ENCODE data around the gene NUDT12.

NUDT12 gene

GRCh38 chr5:103600086-103600485, 37.5 kb upstream of the NUDT12 start:
- no peak for DNase-seq (ENCODE audit: low read depth)
- H3K4me3 ChIP-seq (ENCODE audit: low read depth, low read length): no peak overlapping the region
- no peak for TF ChIP-seq MAX (IDR thresholded peaks at IDR 0.05; ENCODE audit: low read depth, low read length)
- no peak for TF ChIP-seq CTCF (IDR thresholded peaks at IDR 0.05; ENCODE audit: low read depth, low read length)
- TF ChIP-seq MYC (IDR thresholded peaks at IDR 0.05; ENCODE audit: low read depth, low read length): no peak
- no peak for TF ChIP-seq POLR2A (IDR thresholded peaks at IDR 0.05; ENCODE audit: extremely low read depth, insufficient read length)

- TF ChIP-seq MAX (IDR thresholded peaks at IDR 0.05; ENCODE audit: low read depth, low read length) (no peak), CTCF (IDR thresholded peaks at IDR 0.05; ENCODE audit: low read depth, low read length) (no peak), POLR2A (IDR thresholded peaks at IDR 0.05; ENCODE audit: extremely low read depth, insufficient read length) (no peak), MYC (IDR thresholded peaks at IDR 0.05; ENCODE audit: low read depth, low read length) (no peak)
- H3K4me3 ChIP-seq (ENCODE audit: low read depth, low read length): no peak overlapping the region
- no peak for DNase-seq (ENCODE audit: low read depth)
Measured at GRCh38 chr5:103598997-103599566, 36.5 kb upstream of the NUDT12 start.

GRCh38 chr5:103590221-103590620, 27.6 kb upstream of the NUDT12 start:
- no peak for TF ChIP-seq POLR2A (IDR thresholded peaks at IDR 0.05; ENCODE audit: extremely low read depth, insufficient read length)
- TF ChIP-seq MYC (IDR thresholded peaks at IDR 0.05; ENCODE audit: low read depth, low read length): no peak
- no peak for TF ChIP-seq CTCF (IDR thresholded peaks at IDR 0.05; ENCODE audit: low read depth, low read length)
- no peak for TF ChIP-seq MAX (IDR thresholded peaks at IDR 0.05; ENCODE audit: low read depth, low read length)
- H3K4me3 ChIP-seq (ENCODE audit: low read depth, low read length): no peak overlapping the region
- DNase-seq (ENCODE audit: low read depth): no peak

GRCh38 chr5:103589776-103590175, 27.2 kb upstream of the NUDT12 start:
- no peak overlapping the region for H3K4me3 ChIP-seq (ENCODE audit: low read depth, low read length)
- DNase-seq (ENCODE audit: low read depth): no peak

GRCh38 chr5:103589357-103589756, 26.8 kb upstream of the NUDT12 start:
- no peak overlapping the region for H3K4me3 ChIP-seq (ENCODE audit: low read depth, low read length)
- no peak for TF ChIP-seq CTCF (IDR thresholded peaks at IDR 0.05; ENCODE audit: low read depth, low read length)
- no peak for TF ChIP-seq POLR2A (IDR thresholded peaks at IDR 0.05; ENCODE audit: extremely low read depth, insufficient read length)
- TF ChIP-seq MAX (IDR thresholded peaks at IDR 0.05; ENCODE audit: low read depth, low read length): no peak
- no peak for TF ChIP-seq MYC (IDR thresholded peaks at IDR 0.05; ENCODE audit: low read depth, low read length)
- no peak for DNase-seq (ENCODE audit: low read depth)

More at GRCh38 chr5:103589776-103590175, 27.2 kb upstream of the NUDT12 start:
- no peak for TF ChIP-seq CTCF (IDR thresholded peaks at IDR 0.05; ENCODE audit: low read depth, low read length)
- TF ChIP-seq MYC (IDR thresholded peaks at IDR 0.05; ENCODE audit: low read depth, low read length): no peak
- no peak for TF ChIP-seq MAX (IDR thresholded peaks at IDR 0.05; ENCODE audit: low read depth, low read length)
- TF ChIP-seq POLR2A (IDR thresholded peaks at IDR 0.05; ENCODE audit: extremely low read depth, insufficient read length): no peak
